CD14-positive monocyte (primary cell): Measurements from ENCODE around the gene CDH16. TPM values are rescaled to one million over a fixed set of nuclear protein-coding genes. Genes with fewer than 3 reads are reported as not detected.

Experiments used
- DNase-seq, 3 donors: peaks; one replicate each; pipeline ENCODE4 v3.0.0-alpha.2; 2011 to 2022
- H2AFZ ChIP-seq: 2 replicates; pipeline ENCODE4 v1.6.0; 2012; ENCODE audit warnings: mild to moderate bottlenecking, low read depth, low read length, inconsistent platforms; ENCODE audit not compliant: insufficient read depth, poor library complexity, severe bottlenecking
- H3K27ac ChIP-seq, 2 donors: 1 replicate in 1 of 2; 2 replicates in 1 of 2; pipeline ENCODE4 v1.5.1; 2012 to 2013; ENCODE audit warnings: low read length in 2 of 2, control low read depth in 1 of 2, inconsistent platforms in 1 of 2, low read depth in 1 of 2, mild to moderate bottlenecking in 1 of 2
- H3K27me3 ChIP-seq, 2 donors: one replicate each; pipeline versions ENCODE4 v1.6.0 to v1.6.1; 2011 to 2013; ENCODE audit warnings: low read length in 2 of 2; ENCODE audit not compliant: control insufficient read depth in 2 of 2, insufficient read depth in 2 of 2
- H3K36me3 ChIP-seq, 2 donors: replicated peaks in 1 of 2; 1 replicate in 1 of 2; 2 replicates in 1 of 2; pipeline versions ENCODE4 v1.5.1 to v1.6.1; 2012 to 2013; ENCODE audit warnings: low read length in 2 of 2, control low read depth in 1 of 2, inconsistent platforms in 1 of 2, mild to moderate bottlenecking in 1 of 2; ENCODE audit not compliant: insufficient read depth in 2 of 2, control insufficient read depth in 1 of 2
- H3K4me1 ChIP-seq, 2 donors: 1 replicate in 1 of 2; 2 replicates in 1 of 2; pipeline versions ENCODE4 v1.5.1 to v1.6.1; 2012 to 2013; ENCODE audit warnings: low read length in 2 of 2, control low read depth in 1 of 2, inconsistent platforms in 1 of 2, mild to moderate bottlenecking in 1 of 2, moderate library complexity in 1 of 2; ENCODE audit not compliant: insufficient read depth in 2 of 2, control insufficient read depth in 1 of 2
- H3K4me2 ChIP-seq: replicated peaks from 2 replicates; pipeline ENCODE3; 2012; ENCODE audit warnings: low read length, moderate library complexity, mild to moderate bottlenecking; ENCODE audit not compliant: poor library complexity, severe bottlenecking; ENCODE audit errors: extremely low read depth
- H3K4me3 ChIP-seq, 3 experiments: fragments of 200-600 bp in 1 of 3; sonication (generic) in 1 of 3; replicated peaks in 1 of 3; 1 replicate in 2 of 3; 2 replicates in 1 of 3; pipeline ENCODE4 v1.5.1; 2011 to 2013; ENCODE audit warnings: low read length in 3 of 3, mild to moderate bottlenecking in 3 of 3, control low read depth in 2 of 3, low read depth in 2 of 3, inconsistent platforms in 1 of 3, moderate library complexity in 1 of 3
- H3K79me2 ChIP-seq: 2 replicates; pipeline ENCODE4 v1.6.0; 2012; ENCODE audit warnings: mild to moderate bottlenecking, control low read depth, inconsistent platforms, low read length, moderate library complexity; ENCODE audit not compliant: insufficient read depth
- H3K9ac ChIP-seq: 2 replicates; pipeline ENCODE4 v1.6.0; 2017; ENCODE audit warnings: low read length, mild to moderate bottlenecking; ENCODE audit not compliant: insufficient read depth, poor library complexity, severe bottlenecking
- H3K9me3 ChIP-seq, 2 donors: replicated peaks in 1 of 2; 1 replicate in 1 of 2; 2 replicates in 1 of 2; pipeline versions ENCODE4 v1.5.1 to v1.6.1; 2012 to 2013; ENCODE audit warnings: low read length in 2 of 2, control low read depth in 1 of 2; ENCODE audit not compliant: control insufficient read depth in 1 of 2, insufficient read depth in 1 of 2
- H4K20me1 ChIP-seq: 2 replicates; pipeline ENCODE4 v1.6.0; 2012; ENCODE audit warnings: mild to moderate bottlenecking, low read length, control low read depth, moderate library complexity; ENCODE audit not compliant: insufficient read depth
- H3K27ac Mint-ChIP-seq, 7 donors: one replicate each; pipeline ENCODE4 v1.8.0; 2020; ENCODE audit warnings: mild to moderate bottlenecking in 7 of 7, mixed read lengths in 7 of 7, moderate library complexity in 6 of 7, inconsistent platforms in 2 of 7
- H3K27me3 Mint-ChIP-seq, 3 donors: one replicate each; pipeline ENCODE4 v1.8.0; 2021 to 2022; ENCODE audit warnings: low read depth in 3 of 3, mild to moderate bottlenecking in 3 of 3, mixed read lengths in 3 of 3, moderate library complexity in 3 of 3, inconsistent platforms in 1 of 3
- H3K36me3 Mint-ChIP-seq, 2 donors: one replicate each; pipeline ENCODE4 v1.8.0; 2020; ENCODE audit warnings: mixed read lengths in 2 of 2, inconsistent platforms in 1 of 2, mild to moderate bottlenecking in 1 of 2
- H3K4me1 Mint-ChIP-seq: one replicate; pipeline ENCODE4 v1.8.0; 2020; ENCODE audit warnings: mild to moderate bottlenecking, mixed read lengths
- H3K4me3 Mint-ChIP-seq, 2 donors: one replicate each; pipeline ENCODE4 v1.8.0; 2020; ENCODE audit warnings: mild to moderate bottlenecking in 2 of 2, mixed read lengths in 2 of 2, moderate library complexity in 1 of 2
- H3K9me3 Mint-ChIP-seq, 7 donors: one replicate each; pipeline ENCODE4 v1.8.0; 2020 to 2022; ENCODE audit warnings: mixed read lengths in 7 of 7, mild to moderate bottlenecking in 6 of 7, moderate library complexity in 6 of 7, inconsistent platforms in 2 of 7
- WGBS: methylation state at CpG from one replicate; pipeline ENCODE4 v1.1.5; 2013; ENCODE audit warnings: missing lambda C conversion rate; ENCODE audit not compliant: insufficient coverage; 5-methylcytosine and 5-hydroxymethylcytosine counted together
- intact Hi-C, 2 donors: fragments of 100-400 bp; cut with micrococcal nuclease; formaldehyde crosslinking; loops; one replicate each; pipeline versions ENCODE4 v1.15.0 to v1.15.1; 2023
- polyA plus RNA-seq, 3 donors: library from polyadenylated mRNA; depleted of rRNA in 1 of 3; unstranded in 2 of 3; stranded (reverse) in 1 of 3; fragments of 300-500 nt in 2 of 3; fragments of >200 nt in 1 of 3; fragmentation: Illumina TruSeq in 2 of 3; gene quantifications; 1 replicate in 2 of 3; 2 replicates in 1 of 3; pipeline ENCODE4 v1.2.3, GENCODE V29; 2012 to 2021
- TF ChIP-seq, protein P1 (sequence below): fragments of 200-600 bp; IDR thresholded peaks from one replicate; pipeline ENCODE4 v1.8.0; 2022; ENCODE audit warnings: antibody characterized with exemption, mild to moderate bottlenecking

CDH16 gene
- polyA plus RNA-seq, 3 donors = not detected

DNA sequence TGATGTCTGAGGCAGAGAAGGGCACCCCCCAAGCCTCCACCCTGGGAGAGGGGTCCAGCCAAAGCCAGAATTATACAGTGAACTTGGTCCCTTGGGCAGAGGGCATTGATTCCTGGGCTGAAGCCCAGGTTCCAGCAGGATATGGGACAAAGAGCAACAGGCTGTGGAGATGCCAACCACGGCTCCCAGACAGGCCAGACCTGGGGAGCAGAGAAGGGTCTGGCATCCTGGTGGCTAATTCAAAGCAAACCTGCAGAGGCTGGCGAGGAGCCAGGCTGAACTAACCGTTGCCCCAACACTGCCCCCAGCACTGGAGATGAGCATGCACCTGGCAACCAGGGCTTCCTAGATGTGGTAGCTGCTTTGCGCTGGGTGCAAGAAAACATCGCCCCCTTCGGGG is 45.4 kb upstream of the CDH16 start:
- TF ChIP-seq, protein P1, sequence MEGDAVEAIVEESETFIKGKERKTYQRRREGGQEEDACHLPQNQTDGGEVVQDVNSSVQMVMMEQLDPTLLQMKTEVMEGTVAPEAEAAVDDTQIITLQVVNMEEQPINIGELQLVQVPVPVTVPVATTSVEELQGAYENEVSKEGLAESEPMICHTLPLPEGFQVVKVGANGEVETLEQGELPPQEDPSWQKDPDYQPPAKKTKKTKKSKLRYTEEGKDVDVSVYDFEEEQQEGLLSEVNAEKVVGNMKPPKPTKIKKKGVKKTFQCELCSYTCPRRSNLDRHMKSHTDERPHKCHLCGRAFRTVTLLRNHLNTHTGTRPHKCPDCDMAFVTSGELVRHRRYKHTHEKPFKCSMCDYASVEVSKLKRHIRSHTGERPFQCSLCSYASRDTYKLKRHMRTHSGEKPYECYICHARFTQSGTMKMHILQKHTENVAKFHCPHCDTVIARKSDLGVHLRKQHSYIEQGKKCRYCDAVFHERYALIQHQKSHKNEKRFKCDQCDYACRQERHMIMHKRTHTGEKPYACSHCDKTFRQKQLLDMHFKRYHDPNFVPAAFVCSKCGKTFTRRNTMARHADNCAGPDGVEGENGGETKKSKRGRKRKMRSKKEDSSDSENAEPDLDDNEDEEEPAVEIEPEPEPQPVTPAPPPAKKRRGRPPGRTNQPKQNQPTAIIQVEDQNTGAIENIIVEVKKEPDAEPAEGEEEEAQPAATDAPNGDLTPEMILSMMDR = no peak
- Histone ChIP-seq H3K4me1 (peaks cover 38 to 40% of the 10 kb centered on the region in 2 donors), H2AFZ (no peak overlapping the region), H3K4me3 (no peak overlapping the region), H4K20me1 (no peaks in the 10 kb centered on the region), H3K9me3 (no peaks in the 10 kb centered on the region), H3K36me3 (no peaks in the 10 kb centered on the region), H3K27ac (no peak overlapping the region), H3K79me2 (no peaks in the 10 kb centered on the region), H3K4me2 (no peak overlapping the region), H3K27me3 (no peaks in the 10 kb centered on the region), H3K9ac (no peak overlapping the region)
- H3K4me3 Mint-ChIP-seq = no peak overlapping the region
- WGBS = 90% methylated on average over 6 of the region's 6 CpGs
- DNase-seq = no peak
- peaks cover 38% of the 10 kb centered on the region for H3K4me1 Mint-ChIP-seq
- intact Hi-C loops = no loop called here
- H3K36me3 Mint-ChIP-seq = no peaks in the 10 kb centered on the region
- H3K27ac Mint-ChIP-seq = peak overlapping the region in 2 of 7 donors; percentile 56 to 63
- peaks cover 0 to 2% (median 0%) of the 10 kb centered on the region in 7 donors for H3K9me3 Mint-ChIP-seq
- H3K27me3 Mint-ChIP-seq = peaks cover 3 to 6% (median 4%) of the 10 kb centered on the region in 3 donors

DNA sequence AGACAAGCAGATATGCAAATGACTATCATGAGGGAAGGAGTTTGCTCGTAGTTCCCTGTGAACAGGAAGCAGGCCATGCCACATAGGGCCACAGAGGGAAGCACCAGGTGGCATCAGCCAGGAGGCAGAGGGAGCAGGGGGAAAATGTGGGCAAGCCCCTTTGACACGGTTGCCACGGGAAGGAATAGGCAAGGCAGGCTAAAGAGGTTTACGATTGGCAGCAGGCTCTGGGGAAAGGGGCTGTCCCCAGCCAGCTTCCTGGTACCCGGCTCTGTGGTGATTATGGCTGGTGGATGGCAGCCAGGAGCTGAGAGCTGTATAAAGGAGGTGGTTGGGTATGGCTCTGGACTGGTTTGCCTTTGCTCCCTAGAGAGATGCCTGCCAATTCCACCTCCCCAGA is 43.2 kb upstream of the CDH16 start:
- no peak for DNase-seq
- no peak overlapping the region for H3K4me2 ChIP-seq
- peaks cover 0 to under 1% (median 0%) of the 10 kb centered on the region in 7 donors for H3K9me3 Mint-ChIP-seq
- TF ChIP-seq, protein P1 = no peak
- peaks cover 54 to 59% of the 10 kb centered on the region in 2 donors for H3K4me1 ChIP-seq
- H3K9ac ChIP-seq = no peak overlapping the region
- H3K4me3 Mint-ChIP-seq = peak overlapping the region in 1 of 2 donors; percentile 55
- H3K79me2 ChIP-seq = no peaks in the 10 kb centered on the region
- intact Hi-C loops = no loop called here
- peaks cover 4 to 6% (median 4%) of the 10 kb centered on the region in 3 donors for H3K27me3 Mint-ChIP-seq
- H3K9me3 ChIP-seq = no peaks in the 10 kb centered on the region
- no peaks in the 10 kb centered on the region for H3K36me3 ChIP-seq
- no peak overlapping the region for H3K27ac ChIP-seq
- H4K20me1 ChIP-seq = no peaks in the 10 kb centered on the region
- peak overlapping the region in 3 of 7 donors; percentile 42 to 69 (median 48) for H3K27ac Mint-ChIP-seq
- peak overlapping the region; percentile 54 for H2AFZ ChIP-seq
- no peak overlapping the region for H3K4me3 ChIP-seq
- 12% methylated on average over 5 of the region's 5 CpGs for WGBS
- H3K36me3 Mint-ChIP-seq = no peaks in the 10 kb centered on the region
- H3K4me1 Mint-ChIP-seq = peaks cover 54% of the 10 kb centered on the region
- no peaks in the 10 kb centered on the region for H3K27me3 ChIP-seq
